ENCODE results near the gene RPL7L1.

RPL7L1 gene

DNA sequence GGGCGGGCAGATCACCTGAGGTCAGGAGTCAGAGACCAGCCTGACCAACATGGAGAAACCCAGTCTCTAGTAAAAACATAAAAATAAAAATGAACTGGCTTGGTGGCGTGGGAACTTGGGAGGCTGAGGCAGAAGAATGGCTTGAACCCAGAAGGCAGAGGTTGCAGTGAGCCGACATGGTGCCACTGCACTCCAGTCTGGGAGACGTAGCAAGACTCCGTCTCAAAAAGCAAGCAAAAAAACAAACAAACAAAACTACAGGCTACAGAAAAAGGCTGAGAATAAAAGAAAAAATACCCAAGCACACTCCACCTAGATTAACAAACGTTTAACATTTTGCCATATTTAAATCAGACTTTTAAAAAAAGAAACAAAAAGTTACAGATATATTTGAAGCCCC, 42.4 kb downstream of the RPL7L1 start:
- Histone ChIP-seq H3K4me2 (ENCODE audit: insufficient read depth, low read length) (no peak overlapping the region), H3K4me3 (ENCODE audit: low read depth in 1 of 2, low read length in 2 of 2) (no peak overlapping the region), H4K20me1 (ENCODE audit: insufficient read depth, low read length) (no peaks in the 10 kb centered on the region), H3K27me3 (ENCODE audit: insufficient read depth, low read length, poor library complexity) (no peaks in the 10 kb centered on the region), H3K27ac (ENCODE audit: low read length) (no peak overlapping the region), H3K79me2 (ENCODE audit: insufficient read depth, low read length) (no peaks in the 10 kb centered on the region), H3K4me1 (ENCODE audit: insufficient read depth, low read length) (no peaks in the 10 kb centered on the region), H3K9ac (ENCODE audit: low read depth, low read length) (no peak overlapping the region), H3K9me3 (ENCODE audit: insufficient read depth, low read length, severe bottlenecking) (no peaks in the 10 kb centered on the region), H3K36me3 (ENCODE audit: insufficient read depth, low read length) (no peaks in the 10 kb centered on the region), H2AFZ (ENCODE audit: low read depth, low read length) (no peak overlapping the region)
- TF ChIP-seq EZH2 (IDR thresholded peaks at IDR 0.05; ENCODE audit: borderline replicate concordance, low read depth, low read length, severe bottlenecking) = no peak
- TF ChIP-seq, protein P1, sequence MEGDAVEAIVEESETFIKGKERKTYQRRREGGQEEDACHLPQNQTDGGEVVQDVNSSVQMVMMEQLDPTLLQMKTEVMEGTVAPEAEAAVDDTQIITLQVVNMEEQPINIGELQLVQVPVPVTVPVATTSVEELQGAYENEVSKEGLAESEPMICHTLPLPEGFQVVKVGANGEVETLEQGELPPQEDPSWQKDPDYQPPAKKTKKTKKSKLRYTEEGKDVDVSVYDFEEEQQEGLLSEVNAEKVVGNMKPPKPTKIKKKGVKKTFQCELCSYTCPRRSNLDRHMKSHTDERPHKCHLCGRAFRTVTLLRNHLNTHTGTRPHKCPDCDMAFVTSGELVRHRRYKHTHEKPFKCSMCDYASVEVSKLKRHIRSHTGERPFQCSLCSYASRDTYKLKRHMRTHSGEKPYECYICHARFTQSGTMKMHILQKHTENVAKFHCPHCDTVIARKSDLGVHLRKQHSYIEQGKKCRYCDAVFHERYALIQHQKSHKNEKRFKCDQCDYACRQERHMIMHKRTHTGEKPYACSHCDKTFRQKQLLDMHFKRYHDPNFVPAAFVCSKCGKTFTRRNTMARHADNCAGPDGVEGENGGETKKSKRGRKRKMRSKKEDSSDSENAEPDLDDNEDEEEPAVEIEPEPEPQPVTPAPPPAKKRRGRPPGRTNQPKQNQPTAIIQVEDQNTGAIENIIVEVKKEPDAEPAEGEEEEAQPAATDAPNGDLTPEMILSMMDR (IDR thresholded peaks at IDR 0.05; ENCODE audit: borderline replicate concordance, extremely low read depth, low read length, poor library complexity, severe bottlenecking) = no peak
- no peak for ATAC-seq (ENCODE audit: insufficient read depth, low read depth)
- no peak for DNase-seq

GRCh38 chr6:42923666-42924065, 44.2 kb downstream of the RPL7L1 start:
- Histone ChIP-seq H3K36me3 (ENCODE audit: insufficient read depth, low read length) (no peaks in the 10 kb centered on the region), H3K4me2 (ENCODE audit: insufficient read depth, low read length) (no peak overlapping the region), H3K9me3 (ENCODE audit: insufficient read depth, low read length, severe bottlenecking) (no peaks in the 10 kb centered on the region), H3K4me1 (ENCODE audit: insufficient read depth, low read length) (peaks cover 9% of the 10 kb centered on the region), H2AFZ (ENCODE audit: low read depth, low read length) (no peak overlapping the region), H3K27ac (ENCODE audit: low read length) (no peak overlapping the region), H4K20me1 (ENCODE audit: insufficient read depth, low read length) (no peaks in the 10 kb centered on the region), H3K79me2 (ENCODE audit: insufficient read depth, low read length) (no peaks in the 10 kb centered on the region), H3K4me3 (ENCODE audit: low read depth in 1 of 2, low read length in 2 of 2) (no peak overlapping the region), H3K27me3 (ENCODE audit: insufficient read depth, low read length, poor library complexity) (no peaks in the 10 kb centered on the region), H3K9ac (ENCODE audit: low read depth, low read length) (no peak overlapping the region)
- no peak for ATAC-seq (ENCODE audit: insufficient read depth, low read depth)
- TF ChIP-seq, protein P1 (IDR thresholded peaks at IDR 0.05; ENCODE audit: borderline replicate concordance, extremely low read depth, low read length, poor library complexity, severe bottlenecking) = no peak
- no peak for TF ChIP-seq EZH2 (IDR thresholded peaks at IDR 0.05; ENCODE audit: borderline replicate concordance, low read depth, low read length, severe bottlenecking)
- DNase-seq = no peak

DNA sequence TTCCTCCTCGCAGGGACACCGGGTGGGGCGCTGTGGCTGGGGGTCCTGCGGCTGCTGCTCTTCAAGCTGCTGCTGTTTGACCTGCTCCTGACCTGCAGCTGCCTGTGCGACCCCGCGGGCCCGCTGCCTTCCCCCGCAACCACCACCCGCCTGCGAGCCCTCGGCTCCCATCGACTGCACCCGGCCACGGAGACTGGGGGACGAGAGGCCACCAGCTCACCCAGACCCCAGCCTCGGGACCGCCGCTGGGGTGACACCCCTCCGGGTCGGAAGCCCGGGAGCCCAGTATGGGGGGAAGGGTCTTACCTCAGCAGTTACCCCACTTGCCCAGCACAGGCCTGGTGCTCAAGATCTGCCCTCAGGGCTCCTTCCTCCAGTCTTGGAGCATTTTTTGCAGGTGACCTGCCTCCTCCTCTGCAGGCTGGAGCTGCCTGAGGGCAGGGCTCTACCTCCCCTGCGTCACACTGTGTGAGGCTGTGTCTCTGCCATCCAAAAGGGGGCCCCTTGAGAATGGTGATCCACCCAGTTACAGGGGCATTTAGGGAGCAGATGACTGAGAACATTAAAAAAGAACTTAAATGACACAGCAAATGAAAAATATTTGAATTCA, 45.9 kb downstream of the RPL7L1 start:
- TF ChIP-seq EZH2 (IDR thresholded peaks at IDR 0.05; ENCODE audit: borderline replicate concordance, low read depth, low read length, severe bottlenecking) = no peak
- TF ChIP-seq, protein P1 (IDR thresholded peaks at IDR 0.05; ENCODE audit: borderline replicate concordance, extremely low read depth, low read length, poor library complexity, severe bottlenecking) = no peak
- peaks cover 7% of the 10 kb centered on the region for H3K79me2 ChIP-seq (ENCODE audit: insufficient read depth, low read length)
- peaks cover 2% of the 10 kb centered on the region; the same call in 1 of the 2 replicates for H3K36me3 ChIP-seq (ENCODE audit: insufficient read depth, low read length)
- no peaks in the 10 kb centered on the region for H3K9me3 ChIP-seq (ENCODE audit: insufficient read depth, low read length, severe bottlenecking)
- ATAC-seq (ENCODE audit: insufficient read depth, low read depth) (no peak), DNase-seq (no peak)
- peaks cover 3% of the 10 kb centered on the region; the same call in 1 of the 2 replicates for H4K20me1 ChIP-seq (ENCODE audit: insufficient read depth, low read length)
- no peak overlapping the region for H3K27ac ChIP-seq (ENCODE audit: low read length)
- H2AFZ ChIP-seq (ENCODE audit: low read depth, low read length) = no peak overlapping the region
- H3K4me1 ChIP-seq (ENCODE audit: insufficient read depth, low read length) = peaks cover 11% of the 10 kb centered on the region
- no peak overlapping the region for H3K4me3 ChIP-seq (ENCODE audit: low read depth in 1 of 2, low read length in 2 of 2)
- H3K9ac ChIP-seq (ENCODE audit: low read depth, low read length) = no peak overlapping the region
- no peaks in the 10 kb centered on the region for H3K27me3 ChIP-seq (ENCODE audit: insufficient read depth, low read length, poor library complexity)
- H3K4me2 ChIP-seq (ENCODE audit: insufficient read depth, low read length) = no peak overlapping the region
